Left hindlimb (tissue), 1 donor: Measurements from ENCODE around the gene LSP1.

Experiments used
- DNase-seq: peaks from one replicate; pipeline ENCODE4 v3.0.0-alpha.2; 2018

LSP1 gene

DNA sequence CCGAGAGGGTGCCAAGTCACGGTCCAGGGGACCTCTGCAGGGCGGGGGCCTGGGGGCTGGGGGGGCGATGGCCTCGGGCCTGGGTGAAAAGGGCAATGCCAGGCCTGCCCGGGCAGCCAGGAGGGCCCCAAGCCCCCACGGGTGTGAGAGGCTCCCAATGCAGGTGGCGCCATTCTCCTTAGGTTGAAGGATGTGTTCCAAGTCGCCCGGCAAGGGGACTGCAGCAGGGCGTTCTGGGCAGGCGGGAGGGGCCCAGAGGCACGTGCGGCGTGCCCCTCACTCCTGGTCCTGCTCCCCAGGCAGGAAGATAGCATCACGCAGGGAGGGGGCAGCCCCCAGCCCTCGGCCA is 14.8 kb upstream of the LSP1 start:
- no peak for DNase-seq

DNA sequence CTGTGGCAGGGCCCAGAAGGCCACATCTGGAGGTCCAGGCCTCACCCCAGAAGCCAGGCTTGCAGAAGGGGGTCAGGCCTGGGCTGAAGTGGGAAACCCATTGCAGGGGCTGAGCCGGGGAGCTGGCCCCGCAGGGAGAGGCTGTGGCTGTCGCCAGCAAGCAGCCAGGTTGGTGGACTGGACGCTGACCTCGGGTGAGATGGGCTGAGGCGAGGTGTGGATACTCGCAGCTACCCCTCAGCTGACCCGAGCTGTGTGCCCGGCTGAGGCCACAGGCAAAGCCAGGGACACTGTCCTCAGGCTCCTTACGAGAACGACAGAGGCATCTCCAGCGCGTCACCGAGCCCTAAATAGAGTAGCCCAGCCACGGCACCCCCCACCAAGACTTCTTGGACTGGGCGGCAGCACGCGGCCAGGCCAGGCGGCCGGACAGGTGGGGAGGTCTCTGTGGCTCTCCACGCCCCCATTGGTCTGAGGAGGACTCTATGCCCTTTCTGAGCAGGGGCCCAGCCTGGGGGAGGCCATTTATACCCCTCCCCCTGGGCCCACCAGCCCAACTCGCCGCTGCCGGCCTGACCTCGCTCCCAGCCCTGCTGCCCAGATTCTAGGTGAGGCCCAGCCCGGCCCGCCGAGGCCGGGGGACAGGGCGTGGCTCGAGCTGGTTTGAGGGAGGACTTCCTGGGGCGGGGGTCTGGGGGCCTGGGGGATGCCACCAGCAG is 14.3 kb upstream of the LSP1 start, which contains the start of gene TNNI2:
TNNI2 (plus strand) TSS at position 556 of the 719 bp plus-strand sequence. CDS start 716 bp downstream, outside the sequence.
- peak; percentile 52 for DNase-seq

DNA sequence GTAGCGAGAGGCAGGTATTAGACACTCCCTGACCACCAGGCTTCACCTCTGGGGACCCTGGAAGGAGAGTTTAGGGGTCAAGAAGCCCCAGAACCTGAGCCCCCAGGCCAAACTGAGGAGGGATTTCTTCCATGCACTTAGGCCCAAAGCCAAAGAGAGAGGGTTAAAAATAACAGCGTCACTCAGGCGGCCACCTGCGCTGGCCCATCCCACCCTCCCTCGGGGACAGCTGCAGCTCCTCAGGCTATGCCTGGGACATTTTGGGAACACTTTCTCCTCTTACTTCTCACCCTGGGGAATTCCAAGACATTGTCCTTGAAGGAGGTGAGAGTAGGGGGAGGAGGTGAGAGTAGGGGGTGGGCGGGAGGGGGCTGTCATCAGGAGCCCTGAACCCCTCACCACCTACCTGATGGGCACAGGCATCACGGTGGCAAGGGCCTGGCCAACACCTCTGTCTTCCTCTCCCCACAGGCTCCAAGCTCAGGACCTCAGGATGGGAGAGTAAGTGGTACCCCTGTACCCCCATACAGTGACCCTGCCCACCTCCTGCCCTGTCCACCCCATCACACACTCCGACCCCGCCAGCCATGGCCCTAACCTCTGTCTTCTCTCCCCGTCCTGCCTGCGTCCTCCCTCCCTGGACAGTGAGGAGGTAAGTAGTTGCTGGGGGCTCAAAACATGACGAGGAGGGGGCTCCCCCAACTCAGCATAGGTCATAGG is 13.5 kb upstream of the LSP1 start:
- DNase-seq, result peak; percentile 36

- DNase-seq, result peak; percentile 38
These were observed 12.7 kb upstream of the LSP1 start for GRCh38 chr11:1839924-1840779.

- DNase-seq, result peak; percentile 34
These were observed 12.0 kb upstream of the LSP1 start for GRCh38 chr11:1840780-1841480.

- no peak for DNase-seq
These were observed 11.3 kb upstream of the LSP1 start for GRCh38 chr11:1841511-1842148.

- DNase-seq, result no peak
These were observed 10.5 kb upstream of the LSP1 start for GRCh38 chr11:1842149-1843097.

GRCh38 chr11:1843098-1843473 is 9.8 kb upstream of the LSP1 start:
- DNase-seq, result no peak

- DNase-seq, result no peak
These were observed 9.1 kb upstream of the LSP1 start for GRCh38 chr11:1843796-1844195.

- no peak for DNase-seq
These were observed 8.4 kb upstream of the LSP1 start for GRCh38 chr11:1844221-1845094.

DNA sequence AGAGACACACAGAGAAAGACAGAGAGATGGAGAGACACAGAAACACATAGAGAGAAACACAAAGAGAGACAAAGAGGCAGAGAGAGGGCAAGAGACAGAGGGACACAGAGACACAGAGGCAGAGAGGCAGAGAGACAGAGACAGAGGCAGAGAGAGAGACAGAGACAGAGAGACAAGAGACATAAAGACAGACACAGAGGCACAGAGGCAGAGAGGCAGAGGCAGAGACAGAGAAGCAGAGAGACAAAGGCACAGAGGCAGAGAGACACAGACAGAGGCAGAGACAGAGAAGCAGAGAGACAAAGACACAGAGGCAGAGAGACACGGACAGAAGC is 7.8 kb upstream of the LSP1 start:
- no peak for DNase-seq

DNA sequence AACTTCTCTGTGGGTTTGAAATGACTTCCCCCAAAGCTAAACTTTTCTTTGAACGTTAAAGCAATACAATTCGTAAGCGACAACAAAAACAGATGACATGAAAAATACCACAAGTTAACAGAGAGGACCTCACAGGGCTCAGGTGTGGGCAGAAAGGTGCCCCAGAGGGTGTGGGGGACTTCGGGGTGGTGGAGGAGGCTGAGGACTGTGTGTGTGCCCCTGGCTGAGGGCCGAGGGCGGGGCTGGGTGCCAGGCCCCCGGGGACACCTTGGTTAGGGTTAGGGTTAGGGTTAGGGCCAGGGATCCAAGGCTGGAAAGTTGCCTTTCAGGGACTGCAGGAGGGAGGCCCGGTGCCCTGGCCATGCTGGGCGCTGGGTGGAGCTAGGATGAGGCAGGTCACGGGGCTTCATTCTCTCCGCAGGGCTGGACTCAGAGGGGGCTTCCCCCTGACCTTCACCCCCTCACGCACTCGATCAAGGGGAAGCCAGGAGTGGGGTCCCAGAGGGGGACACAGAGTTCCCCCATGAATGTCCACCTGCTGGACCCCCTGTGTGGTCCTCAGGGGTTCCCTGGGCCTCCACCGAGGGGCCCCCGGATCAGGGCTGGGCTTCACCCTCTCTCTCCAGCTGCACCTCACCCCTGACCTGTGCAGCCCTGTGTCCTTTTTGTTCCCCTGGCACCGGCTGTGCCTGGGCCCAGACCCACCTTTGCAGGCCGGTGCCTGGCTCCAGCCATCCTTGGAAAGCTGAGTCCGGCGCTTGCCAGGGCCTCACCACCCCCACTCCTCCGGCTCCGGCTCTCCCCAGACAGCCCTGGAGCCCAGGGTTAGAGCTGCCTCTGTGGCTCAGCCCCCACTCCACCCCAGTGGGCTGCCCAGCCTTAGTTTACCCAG is 7.1 kb upstream of the LSP1 start:
- DNase-seq, result no peak

- no peak for DNase-seq
These were observed 6.4 kb upstream of the LSP1 start for GRCh38 chr11:1846453-1846932.

DNA sequence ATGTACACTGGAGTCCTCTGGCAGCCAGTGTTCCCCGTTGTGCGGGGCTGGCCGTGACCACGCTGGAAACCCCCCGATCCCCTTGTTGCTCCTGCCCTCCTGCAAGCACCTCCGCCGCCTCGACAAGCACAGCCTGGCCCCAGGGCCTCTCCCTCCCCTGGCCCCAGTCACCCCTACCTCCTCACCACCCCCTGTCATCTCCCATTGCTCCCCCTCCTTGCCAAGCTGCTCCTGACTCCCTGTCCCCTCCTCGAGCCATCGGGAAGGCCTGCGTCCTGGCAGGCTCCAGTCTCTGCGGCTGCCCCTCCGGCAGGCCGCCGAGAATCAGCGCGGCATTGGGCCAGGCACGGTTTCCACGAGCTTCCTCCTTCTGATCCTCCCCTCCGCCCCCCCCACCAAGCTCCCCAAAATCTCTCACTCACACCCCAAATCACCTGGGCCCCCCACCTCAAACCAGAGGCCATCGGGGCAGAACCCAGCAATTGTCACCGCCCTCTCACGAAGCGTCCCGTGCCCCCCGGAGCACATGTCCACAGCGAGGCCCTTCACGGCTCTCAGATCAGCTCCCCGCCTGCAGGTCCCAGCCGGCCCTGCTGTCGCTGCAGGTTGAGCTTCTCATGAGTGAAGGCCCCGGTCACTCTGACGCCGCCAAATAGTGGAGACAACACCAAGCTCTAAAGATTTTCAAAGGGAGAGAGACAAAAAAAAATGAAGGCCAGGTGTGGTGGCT is 5.7 kb upstream of the LSP1 start:
- DNase-seq, result no peak

- DNase-seq, result no peak
These were observed 4.8 kb upstream of the LSP1 start for GRCh38 chr11:1847926-1848639.

DNA sequence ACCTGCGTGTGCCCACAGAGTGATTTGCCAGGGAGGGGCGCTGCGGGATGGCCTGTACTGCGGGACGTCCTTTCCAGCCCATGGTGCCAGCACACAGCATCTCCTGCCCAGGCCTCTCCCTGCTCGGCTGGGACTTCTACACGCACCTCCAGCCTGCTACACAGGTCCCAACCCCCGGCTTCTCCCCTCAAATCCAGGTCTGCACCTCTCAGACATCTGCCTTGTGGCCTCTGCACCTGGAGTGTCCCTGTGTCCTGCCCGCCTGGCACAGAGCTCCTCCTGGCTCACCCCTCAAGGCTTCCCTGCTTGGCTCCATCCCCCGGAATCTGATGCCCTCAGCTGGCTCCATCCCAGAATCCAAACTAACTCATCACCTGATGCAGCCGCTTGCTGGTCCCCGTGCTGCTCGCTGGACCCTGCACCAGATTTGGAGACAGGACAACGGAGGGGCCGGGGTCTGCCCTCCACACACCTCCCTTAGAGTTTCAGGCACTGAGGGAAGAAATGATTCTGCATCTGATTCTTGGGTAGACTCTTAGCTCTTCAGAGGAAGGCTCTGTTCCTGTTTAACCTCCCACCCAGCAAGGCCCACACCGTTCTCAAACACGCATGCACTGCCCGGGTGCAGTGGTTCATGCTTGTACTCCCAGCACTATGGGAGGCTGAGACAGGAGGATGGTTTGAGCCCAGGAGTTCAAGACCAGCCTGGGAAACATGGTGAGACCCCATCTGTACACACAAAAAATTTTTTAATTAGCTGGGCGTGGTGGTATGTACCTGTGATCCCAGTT is 4.0 kb upstream of the LSP1 start:
- no peak for DNase-seq
